TTC549 (cell line): Measurements from ENCODE around the gene TAOK1.

ENCODE experiments used
- FAIRE-seq: peaks from 2 replicates; lab custom pipeline; 2012; peaks lifted over from hg19 to GRCh38; lab: Jason Lieb, UNC

The TAOK1 gene

GRCh38 chr17:29584452-29585079 is 194.4 kb downstream of the TAOK1 start:
- no peak for FAIRE-seq

- no peak for FAIRE-seq
These were observed 195.1 kb downstream of the TAOK1 start for GRCh38 chr17:29585080-29585751.

- FAIRE-seq: no peak
These were observed 196.7 kb downstream of the TAOK1 start for GRCh38 chr17:29586676-29587469.

GRCh38 chr17:29587591-29587990 is 197.4 kb downstream of the TAOK1 start:
- FAIRE-seq: no peak

GRCh38 chr17:29588017-29588561 is 197.9 kb downstream of the TAOK1 start:
- no peak for FAIRE-seq

- FAIRE-seq: no peak
These were observed 198.6 kb downstream of the TAOK1 start for GRCh38 chr17:29588562-29589411.

GRCh38 chr17:29589524-29590410 is 199.6 kb downstream of the TAOK1 start, which contains the start of gene GIT1:
Gene GIT1, minus strand, starts transcription at chr17:29589648. Its CDS starts 270 bp downstream, at chr17:29589378.
- no peak for FAIRE-seq

- no peak for FAIRE-seq
These were observed 200.4 kb downstream of the TAOK1 start for GRCh38 chr17:29590411-29591145.

GRCh38 chr17:29591146-29591736 is 201.1 kb downstream of the TAOK1 start:
- no peak for FAIRE-seq

- FAIRE-seq: peak; percentile 63
These were observed 201.8 kb downstream of the TAOK1 start for GRCh38 chr17:29591737-29592608.

- FAIRE-seq: no peak
These were observed 202.8 kb downstream of the TAOK1 start, which contains the start of gene ANKRD13B for GRCh38 chr17:29592850-29593551. Gene ANKRD13B, plus strand, starts transcription at chr17:29593132. Its CDS starts 490 bp downstream, at chr17:29593622.

- no peak for FAIRE-seq
These were observed 203.7 kb downstream of the TAOK1 start for GRCh38 chr17:29593591-29594518.

GRCh38 chr17:29594519-29595090 is 204.4 kb downstream of the TAOK1 start:
- FAIRE-seq: no peak

GRCh38 chr17:29595107-29595942 is 205.2 kb downstream of the TAOK1 start:
- FAIRE-seq: no peak
